GM21528 (cell line): ENCODE results near the gene SS18L1.

ENCODE experiments used
- ATAC-seq: cut with Tn5 transposase; IDR thresholded peaks from one replicate; pipeline ENCODE4 v1.9.1; 2021; ENCODE audit warnings: mild to moderate bottlenecking, moderate library complexity; ENCODE audit not compliant: unreplicated experiment, low FRiP score

Gene SS18L1

DNA sequence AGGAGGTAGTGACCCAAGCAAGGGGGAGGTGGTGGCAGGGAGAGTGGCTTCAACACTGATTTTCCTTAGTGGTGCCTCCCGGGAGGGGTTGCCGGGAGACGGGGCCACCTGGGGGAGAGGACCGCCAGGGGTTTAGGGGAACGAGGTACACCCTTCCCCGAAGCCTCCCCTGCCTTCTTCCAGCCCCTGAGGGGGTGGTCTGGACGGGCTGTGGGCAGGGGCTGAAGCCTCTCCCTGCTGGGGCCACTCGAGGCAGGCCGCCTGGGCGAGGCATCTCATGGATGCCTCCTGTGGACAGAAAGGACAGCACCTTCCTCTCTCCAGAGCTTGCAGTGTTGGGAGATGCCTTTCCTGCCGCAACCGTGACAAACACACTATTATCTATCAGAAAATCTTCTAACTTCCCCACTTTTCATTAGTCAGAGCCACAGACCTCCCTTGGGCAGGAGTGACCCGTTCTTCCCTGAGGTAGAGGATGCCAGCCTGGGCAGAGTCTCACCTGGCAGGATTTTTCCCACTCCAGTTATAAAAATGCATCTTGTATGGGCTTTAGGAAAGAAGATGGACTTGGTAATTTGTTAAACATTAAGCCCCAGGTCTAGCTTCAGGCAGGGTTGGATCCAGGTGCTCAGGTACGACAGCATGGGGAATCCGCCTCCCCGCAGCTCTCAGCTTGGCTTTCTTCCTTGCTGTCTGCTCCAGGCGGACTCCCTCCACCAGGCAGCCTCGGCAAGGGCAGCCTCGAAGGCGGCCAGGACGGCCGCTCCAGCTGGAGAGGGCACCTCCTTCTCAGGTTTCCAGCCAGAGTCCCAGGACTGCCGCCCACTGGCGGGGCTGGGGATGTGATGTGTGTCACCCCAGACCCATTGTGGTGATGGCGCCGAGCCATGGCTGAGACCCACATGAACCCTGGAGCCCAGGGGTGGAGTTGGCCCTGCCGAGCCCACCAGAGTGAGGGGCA, 65.5 kb downstream of the SS18L1 start:
- no peak for ATAC-seq

DNA sequence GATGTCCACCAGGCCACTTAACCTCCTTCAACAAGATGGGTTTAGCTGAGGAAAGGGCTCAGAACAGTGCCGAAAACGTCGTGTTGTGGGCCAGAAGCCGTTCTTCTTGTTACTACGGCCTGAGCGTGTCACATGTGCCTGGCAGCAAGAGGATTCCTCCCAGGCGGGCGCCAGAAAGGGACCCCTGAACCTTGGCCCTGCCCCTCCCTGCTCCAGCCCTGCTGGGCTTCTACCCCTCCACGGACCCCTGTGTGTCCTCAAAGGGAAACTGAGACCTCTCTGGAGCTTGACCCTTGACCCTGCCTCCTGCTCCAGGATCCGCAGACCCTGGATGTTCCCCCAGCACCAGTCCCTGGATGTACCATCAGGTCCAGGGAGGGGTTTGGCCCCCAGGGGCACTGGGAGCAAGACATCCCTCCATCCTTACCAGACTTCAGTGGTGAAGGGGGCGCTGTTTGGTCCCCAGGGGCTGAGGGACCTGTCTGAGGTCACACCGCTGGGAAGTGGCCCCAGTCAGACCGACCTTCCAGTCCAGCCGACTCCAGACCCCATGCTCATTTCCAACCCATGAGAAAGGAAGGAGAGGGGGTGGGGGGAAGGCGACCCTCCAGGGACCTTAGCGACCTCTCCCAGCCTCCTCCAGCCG, 66.4 kb downstream of the SS18L1 start:
- no peak for ATAC-seq

DNA sequence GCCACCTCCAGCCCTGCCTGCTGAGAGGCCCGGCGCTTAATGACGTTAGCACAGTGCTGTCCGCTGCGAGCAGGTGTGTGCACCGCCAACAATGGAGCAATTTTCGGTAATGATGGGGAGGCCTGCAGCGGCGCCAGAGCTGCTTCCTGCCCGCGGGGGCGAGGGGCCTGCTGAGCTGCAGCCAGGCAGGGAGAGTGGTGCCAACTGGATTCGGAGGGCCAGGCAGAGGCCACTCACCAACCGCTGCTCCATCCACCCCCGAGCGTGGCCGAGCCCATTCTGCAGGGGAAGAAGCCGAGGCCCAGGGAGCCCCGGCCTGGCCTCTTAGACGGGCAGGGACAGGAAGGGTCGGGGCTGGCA, 66.9 kb downstream of the SS18L1 start:
- no peak for ATAC-seq

DNA sequence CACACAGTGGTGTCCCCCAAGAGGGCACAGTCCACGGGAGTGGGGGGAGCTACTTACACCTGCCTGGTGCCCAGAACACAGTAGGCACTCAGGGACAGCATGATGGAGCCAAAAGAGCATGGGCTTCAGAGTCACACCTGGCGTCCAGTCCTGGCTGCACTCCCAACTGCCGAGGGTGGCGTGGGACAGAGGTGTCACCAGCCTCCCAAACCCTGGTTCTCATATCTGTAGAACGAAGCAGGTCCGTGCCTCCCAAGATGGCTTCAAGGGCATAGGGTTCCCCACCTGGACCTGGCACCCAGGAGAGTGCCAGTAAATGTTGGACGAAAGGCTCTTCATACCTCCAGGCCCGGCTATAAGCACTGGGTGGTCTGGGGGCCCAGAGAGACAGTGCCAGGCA, 67.6 kb downstream of the SS18L1 start:
- ATAC-seq = no peak

DNA sequence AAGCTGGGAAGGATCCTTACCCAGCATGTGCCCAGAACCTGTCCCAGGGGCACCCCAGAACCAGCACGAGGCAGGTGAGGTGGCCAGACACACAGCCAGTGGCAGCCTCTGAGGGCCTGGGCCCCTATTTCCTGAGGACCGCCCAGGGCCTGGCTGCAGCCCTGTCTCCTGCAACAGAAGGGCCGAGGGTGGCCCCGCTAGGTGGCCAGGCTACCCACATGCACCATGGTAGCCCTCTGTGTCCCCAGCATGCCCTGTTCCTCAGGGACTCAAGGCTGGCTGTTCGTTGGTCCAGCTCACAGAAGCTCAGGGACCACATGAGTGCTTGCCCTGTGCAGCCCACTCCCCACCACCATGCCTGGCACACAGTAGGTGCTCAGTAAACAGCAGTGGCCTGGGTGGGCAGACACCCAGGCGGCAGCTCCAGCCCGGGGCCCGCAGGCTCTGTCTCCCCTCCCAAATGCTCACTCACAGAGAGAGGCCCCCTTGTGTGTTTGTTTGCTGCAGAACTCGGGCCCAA, 68.3 kb downstream of the SS18L1 start:
- no peak for ATAC-seq

DNA sequence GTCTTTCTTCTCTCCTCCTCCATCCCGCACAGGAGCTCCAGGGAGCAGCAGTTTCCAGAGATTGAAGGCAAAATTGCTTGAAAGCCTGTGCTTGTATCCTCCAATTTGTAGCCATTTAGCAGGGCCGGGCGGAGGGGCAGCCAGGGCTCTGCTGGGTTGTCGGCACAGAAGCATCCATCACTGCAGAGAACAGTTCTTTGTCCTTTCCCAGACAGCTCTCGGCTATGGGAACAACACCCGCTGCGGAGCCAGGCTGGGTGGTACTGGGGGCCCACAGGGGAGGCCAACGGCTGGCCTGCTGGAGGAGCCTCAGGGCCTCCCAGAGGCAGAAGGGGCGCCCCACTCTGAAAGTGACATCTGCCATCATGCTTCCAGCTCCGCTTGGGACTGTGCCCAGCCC, 68.7 kb downstream of the SS18L1 start:
- ATAC-seq = no peak

DNA sequence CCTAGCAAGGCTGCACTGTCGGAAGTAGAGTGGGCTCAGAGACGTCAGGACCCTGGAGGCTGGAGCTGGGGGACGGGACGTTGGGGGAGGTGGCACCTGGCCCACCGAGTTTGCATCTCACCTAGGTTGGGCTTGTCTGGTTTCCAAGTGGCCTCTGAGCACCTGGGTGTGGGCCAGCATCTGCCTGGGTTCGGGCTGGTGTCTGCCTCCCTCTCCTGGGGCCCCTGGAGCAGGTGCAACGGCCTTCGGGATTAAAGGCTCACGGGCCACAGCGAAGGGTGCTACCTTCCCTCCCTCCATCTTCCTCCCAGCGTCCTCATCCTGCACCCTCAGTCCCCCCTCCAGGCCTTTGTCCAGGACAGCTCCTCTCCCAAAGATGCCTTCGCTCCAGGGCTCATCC, 70.5 kb downstream of the SS18L1 start:
- ATAC-seq = no peak

DNA sequence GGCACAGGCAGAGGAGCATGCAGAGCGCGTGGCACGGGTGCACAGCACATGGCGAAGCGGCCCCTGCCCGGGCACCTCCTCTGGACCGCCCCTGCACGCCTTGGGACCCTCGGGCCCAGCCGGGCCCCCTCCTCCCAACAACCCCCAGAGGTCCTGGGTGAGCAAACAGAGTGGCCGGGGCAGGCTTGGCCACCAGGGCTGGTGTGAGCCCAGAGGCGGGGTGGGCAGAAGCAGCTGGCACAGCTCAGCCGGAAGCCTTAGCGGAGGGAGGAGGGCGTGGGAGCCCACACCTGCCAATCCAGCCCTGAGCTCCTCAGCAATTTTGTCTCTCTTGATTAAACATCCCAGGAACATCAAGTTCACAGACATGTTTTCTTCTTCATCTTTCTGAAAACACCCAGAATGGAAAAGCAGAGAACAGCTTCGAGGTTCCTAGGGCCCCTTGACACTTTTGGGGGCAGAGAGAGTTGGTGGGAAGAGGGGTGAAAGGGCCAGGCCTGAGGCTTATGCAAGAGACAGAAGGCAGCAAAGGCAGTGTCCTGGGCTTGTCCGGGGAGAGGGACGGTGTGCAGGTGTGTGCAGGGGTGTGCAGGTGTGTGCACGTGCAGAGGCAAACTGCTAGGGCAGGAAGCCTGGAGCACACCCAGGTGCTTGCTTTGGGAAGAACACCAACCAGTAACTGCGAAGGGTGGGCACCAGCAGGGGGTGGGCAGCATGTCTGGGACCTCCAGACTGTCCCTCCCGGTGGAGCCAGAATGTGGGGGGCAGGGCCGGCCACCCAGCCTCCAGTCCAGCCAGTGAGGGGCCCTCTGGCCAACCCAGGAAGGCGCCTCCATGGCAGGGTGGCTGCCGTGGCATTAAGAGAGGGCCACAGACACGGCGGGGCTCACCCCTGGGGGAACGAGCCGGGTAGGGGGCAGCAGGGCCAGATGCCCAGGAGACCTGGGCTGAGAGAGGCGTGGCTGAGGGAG, 71.7 kb downstream of the SS18L1 start:
- no peak for ATAC-seq

DNA sequence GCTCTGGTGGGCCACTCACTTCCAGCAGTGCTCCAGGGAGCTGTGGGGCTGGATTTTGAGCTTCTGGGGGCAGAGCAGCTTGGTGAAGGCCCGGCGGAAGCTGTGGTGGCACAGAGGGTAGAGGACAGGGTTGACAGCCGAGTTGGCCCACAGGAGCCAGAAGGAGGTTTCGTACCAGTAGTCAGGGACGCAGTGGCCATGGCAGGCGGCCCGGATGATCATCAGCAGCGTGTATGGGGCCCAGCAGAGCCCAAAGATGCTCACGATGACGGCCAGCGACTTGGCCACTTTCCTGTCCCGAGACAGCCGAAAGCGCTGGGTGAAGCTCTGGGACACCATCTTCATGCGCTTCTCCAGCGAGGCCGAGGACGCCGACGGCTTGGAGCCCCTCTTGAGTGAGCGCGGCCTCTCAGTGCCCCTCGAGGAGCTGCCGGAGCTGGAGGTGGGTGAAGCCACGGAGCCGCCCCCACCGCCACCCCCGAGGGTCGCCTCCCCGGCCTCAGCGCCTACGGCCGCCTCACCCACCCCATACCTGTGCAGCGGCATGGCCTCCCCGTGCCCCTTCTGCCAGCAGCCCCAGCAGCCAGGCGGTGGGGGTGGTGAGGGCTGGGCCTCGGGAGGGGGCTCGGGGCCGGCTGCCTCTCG, 72.5 kb downstream of the SS18L1 start:
- ATAC-seq = no peak

DNA sequence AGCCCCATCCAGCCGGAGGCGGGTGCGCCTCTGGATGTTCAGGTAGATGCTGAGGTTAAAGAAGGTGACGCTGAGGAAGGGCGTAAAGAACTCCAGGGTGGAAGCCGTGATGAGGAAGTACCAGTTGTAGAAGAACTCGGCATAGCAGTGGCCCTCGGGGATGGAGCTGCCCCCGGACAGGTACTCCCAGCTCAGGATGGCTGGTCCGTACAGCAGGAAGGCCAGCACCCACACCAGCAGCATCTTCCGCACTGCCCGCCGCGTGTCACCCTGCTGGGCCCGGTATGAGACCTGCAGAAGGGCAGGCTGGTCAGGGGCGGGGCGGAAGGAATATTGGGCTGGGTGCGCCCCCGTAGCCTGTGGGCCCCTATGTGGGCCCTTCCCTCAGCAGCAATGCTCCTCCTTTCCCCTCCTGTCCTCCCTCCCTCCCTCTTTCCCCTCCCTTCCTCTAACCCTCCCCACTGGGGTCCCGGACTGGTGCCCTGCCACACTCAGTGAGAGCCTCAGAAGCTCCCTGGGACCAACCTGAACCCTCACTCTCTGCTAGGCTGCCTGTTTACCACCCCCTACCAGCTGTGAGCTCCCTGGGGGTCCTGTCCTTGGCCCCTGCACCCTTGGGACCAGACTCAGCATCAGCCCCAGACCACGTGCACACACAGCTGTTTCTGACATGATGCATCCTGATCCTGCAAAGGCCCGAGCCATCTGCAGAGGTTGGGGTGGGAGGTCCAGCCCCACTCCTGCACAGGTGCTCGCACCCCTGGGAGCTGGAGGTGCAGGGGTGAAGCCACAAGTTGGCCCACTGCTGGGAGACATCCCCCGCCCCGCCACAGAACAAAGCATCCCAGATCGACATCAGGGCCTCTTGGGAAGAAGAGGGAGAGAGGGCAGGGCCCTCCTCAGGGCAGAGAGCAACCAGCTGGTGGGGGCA, 73.3 kb downstream of the SS18L1 start:
- no peak for ATAC-seq

DNA sequence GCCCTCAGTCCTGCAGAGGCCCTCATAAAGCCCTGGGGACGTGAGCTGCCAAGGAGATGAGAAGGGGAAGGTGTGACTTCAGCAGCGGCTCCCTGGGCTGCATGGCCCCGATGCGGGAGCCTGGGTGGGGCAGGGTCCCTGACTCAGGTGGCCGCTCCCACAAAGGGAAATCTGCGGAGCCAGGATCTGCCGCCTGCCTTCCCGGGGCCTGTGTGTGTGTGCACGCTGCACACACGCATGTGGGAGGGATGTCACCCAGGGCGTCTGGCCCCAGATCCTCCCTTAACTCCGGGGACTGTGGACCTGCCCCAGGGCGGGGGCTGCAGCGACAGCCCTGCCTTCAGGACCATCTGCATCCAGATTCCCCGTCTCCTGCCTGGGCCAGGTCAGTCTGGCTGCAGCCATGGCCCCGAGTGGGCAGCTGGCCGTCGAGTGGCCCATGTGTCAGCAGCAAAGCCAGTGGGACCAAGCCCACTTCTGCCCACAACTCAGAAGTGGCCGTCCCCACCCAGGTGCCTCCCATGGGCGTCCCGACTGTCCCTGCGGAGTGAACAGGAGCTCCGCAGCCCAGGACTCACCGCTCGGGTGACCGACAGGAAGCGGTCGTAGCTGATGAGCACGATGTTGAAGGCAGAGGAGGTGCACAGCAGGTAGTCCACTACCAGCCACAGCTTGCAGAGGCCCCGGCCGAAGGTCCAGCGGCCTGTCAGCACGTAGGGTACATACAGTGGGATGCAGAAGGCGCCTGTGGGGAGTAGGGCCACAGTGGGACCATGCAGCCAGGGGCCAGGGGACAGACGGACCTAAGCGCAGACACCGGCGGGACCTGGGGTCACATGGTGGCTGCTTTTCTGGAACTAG, 74.6 kb downstream of the SS18L1 start:
- ATAC-seq = no peak

DNA sequence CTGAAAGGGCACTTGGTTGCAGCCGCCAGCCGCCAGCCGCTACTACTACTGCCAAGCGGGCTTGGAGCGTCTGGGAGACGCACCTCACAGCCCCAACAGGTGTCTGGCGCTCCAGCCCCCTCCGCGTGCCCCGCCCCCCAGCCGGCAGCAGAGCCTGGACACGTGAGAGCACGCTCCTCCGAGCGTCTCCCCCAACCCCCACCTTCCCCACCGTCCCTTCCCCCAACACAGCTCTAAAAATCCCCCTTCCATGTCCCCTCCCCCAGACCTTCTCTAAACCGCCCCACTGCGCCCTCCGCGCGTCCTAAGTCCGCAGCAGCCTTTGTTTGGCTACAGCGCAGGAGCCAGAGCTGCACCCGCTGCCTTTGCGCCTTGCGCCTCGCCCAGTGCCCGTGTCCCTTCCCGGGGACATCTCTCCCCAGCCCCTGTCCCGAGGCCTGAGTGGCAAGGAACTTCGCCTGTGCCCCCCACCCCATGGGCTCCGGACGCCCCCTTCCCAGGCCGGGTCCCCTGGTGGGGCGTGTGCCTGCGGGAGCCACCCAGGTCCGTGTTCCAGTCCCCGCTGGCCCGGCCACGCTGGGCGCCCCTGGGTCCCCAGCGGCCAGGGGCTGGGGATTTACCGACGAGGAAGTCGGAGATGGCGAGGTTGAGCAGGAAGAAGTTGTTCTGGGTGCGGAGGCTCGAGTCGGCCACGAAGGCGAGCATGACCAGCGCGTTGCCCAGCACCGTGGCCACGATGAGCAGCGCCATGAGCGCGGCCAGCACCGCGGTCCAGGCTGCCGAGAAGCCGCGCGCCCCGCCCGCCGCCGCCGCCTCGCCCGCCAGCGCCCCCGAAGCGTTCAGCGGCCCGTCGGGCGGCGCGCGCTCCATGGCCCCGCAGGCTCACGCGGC, 75.8 kb downstream of the SS18L1 start:
- ATAC-seq = no peak

DNA sequence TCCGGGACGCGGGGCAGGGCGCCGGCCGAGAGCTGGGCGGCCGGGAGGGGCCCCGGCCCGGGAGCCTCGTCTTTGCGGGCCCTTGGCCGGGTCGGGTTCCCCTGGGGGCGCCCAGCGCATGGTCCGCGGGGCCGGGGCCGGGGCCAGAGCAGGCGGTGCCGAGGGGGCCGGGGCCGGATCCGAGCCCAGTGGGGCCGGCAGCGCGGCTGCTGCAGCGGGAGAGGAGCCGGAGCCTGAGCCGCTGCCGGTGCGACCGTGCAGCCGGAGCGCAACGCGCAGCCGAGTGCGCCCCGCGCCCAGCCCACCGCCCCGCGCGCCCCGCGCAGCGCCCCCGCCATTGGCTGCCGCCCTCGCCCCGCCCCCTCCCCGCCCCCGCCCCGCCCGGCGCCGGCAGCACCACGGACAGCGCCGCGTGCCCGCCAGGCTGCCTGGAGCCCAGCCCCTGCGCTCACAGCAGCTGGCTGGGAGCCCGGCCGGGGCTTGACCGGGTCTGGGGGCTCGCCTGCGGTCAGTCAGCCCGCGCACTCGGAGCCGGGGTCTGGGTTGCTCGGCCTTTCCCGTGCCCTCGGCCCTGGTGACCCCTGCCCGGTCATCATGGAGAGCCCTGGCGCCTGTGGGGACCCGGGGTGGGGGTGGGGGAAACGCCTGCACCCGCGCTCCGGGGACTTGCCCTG, 76.6 kb downstream of the SS18L1 start, which contains the start of gene HRH3:
Gene HRH3, minus strand, starts transcription at position 287 of the 674 bp plus-strand sequence. CDS start 308 bp downstream, outside the sequence.
- no peak for ATAC-seq

DNA sequence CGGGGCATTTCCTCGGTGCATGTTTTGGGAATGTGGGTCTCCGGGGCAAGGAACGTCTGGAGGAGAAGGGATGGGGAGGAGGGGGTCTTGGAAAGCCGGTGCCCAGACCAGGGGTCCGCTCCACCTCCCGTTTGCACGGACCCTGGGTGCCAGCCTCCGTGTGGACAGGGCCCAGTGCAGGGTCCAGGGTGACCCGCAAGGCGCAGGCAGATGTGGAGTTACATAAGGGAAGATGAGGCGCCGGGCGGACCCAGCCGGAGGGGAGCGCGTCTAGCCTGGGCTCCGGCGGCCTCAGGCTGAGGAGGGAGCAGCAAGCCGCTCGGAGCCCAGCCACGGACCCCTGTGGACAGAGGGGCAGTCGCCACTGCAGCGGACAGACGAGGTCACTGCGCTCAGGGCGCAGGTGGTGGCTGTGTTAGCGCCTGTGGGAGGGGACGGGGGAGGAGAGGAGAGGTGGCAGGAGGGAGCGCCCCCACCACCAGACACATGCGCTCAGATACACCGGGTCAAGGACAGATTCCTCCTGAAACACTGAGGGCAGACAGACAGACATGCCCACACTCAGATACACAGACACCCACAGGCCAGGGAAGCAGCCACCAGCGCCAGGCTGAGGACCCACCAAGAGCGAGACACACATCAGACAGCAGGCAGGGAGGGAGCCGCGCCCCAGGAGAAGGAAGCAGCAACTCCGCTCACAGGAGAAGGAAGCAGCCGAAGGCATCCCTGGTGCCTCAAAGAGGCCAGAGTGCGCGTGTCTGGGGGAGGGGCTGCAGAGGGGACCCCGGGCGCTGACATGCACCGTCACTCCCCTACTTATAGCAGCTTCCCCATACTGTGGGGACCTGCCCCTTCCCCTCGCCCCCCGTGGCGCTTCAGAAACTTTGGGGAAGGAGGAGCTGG, 77.3 kb downstream of the SS18L1 start:
- no peak for ATAC-seq

DNA sequence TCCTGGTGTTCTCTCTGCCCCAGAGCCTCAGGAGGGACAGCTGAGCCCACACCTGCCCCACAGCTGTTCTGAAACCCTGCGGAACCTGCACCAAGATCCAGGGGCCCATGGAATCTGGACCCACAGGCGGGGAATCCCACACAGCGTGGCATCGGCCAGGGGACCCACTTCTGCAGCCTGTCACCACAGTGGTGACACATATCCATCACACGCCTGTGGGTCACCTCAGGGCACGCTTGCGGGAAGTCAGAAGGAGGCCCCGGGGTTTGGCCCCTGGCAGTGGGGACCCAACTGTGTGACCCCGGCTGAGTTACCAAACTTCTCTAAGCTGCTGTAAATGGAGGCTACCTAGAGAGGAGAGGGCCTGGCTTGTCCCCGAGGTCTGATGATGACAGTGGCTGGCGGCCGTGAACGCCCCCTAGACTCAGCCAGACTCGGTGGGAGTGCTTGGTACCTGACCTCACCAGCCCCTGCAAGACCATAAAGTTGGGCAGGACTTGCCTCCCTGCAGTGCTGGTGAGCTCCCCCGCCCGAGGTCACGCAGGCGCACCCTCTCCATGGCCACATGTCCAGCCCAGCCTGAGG, 78.8 kb downstream of the SS18L1 start:
- ATAC-seq = no peak
